IMR-90 (cell line): ENCODE measurements around the gene SOBP. TPM values are rescaled to one million over a fixed set of nuclear protein-coding genes. Genes with fewer than 3 reads are reported as not detected.

ENCODE experiments used
- ATAC-seq: fragments of 200-7000 bp; cut with Tn5 transposase; 2 replicates; pipeline ENCODE4 v1.9.1; 2020; ENCODE audit warnings: low read depth, mild to moderate bottlenecking, moderate library complexity
- BruUV-seq: library from RNA; stranded (reverse); fragments of 400-500 nt; replicated peaks from 2 replicates; lab custom pipeline; 2021; lab: Mats Ljungman, UMichigan
- CTCF ChIA-PET: fragments of 300-600 bp; formaldehyde crosslinking; extraction: SDS; loops from one replicate; lab custom pipeline; 2021; ENCODE audit warnings: antibody characterized with exemption; lab: Yijun Ruan, JAX
- POLR2A ChIA-PET: fragments of 300-600 bp; sonication (Branson Sonifier 250); formaldehyde crosslinking; loops from one replicate; lab custom pipeline; 2022; ENCODE audit warnings: antibody characterized with exemption; ENCODE audit not compliant: unreplicated experiment; lab: Charles Lee
- DNase-seq: peaks from one replicate; pipeline ENCODE4 v3.0.0; 2013
- H2AFZ ChIP-seq: replicated peaks from 2 replicates; pipeline ENCODE3; 2013; ENCODE audit warnings: low read length, mild to moderate bottlenecking; ENCODE audit not compliant: poor library complexity
- H2AK5ac ChIP-seq: 2 replicates; pipeline ENCODE4 v1.6.1; 2013; ENCODE audit warnings: low read depth, low read length, inconsistent platforms
- H2AK9ac ChIP-seq: replicated peaks from 2 replicates; pipeline ENCODE3; 2013; ENCODE audit warnings: mild to moderate bottlenecking, low read depth, low read length, moderate library complexity; ENCODE audit not compliant: poor library complexity
- H2BK120ac ChIP-seq: 2 replicates; pipeline ENCODE4 v1.6.1; 2013; ENCODE audit warnings: low read depth, low read length, inconsistent platforms
- H2BK15ac ChIP-seq: 3 replicates; pipeline ENCODE4 v1.6.1; 2013; ENCODE audit warnings: low read depth, low read length, inconsistent platforms
- H2BK20ac ChIP-seq: 2 replicates; pipeline ENCODE4 v1.6.1; 2013; ENCODE audit warnings: low read depth, mild to moderate bottlenecking, inconsistent platforms, low read length, moderate library complexity
- H2BK5ac ChIP-seq: 2 replicates; pipeline ENCODE4 v1.6.1; 2013; ENCODE audit warnings: mild to moderate bottlenecking, low read depth, low read length, inconsistent platforms; ENCODE audit not compliant: poor library complexity, severe bottlenecking
- H3K14ac ChIP-seq: replicated peaks from 2 replicates; pipeline ENCODE4 v1.6.1; 2013; ENCODE audit warnings: low read depth, low read length, inconsistent platforms
- H3K18ac ChIP-seq: 2 replicates; pipeline ENCODE4 v1.6.1; 2013; ENCODE audit warnings: low read depth, low read length, control low read depth
- H3K23ac ChIP-seq: 2 replicates; pipeline ENCODE4 v1.6.1; 2013; ENCODE audit warnings: low read depth, low read length, inconsistent platforms
- H3K27ac ChIP-seq: 2 replicates; pipeline ENCODE4 v1.5.1; 2013; ENCODE audit warnings: mild to moderate bottlenecking, control low read depth, low read length; ENCODE audit not compliant: insufficient read depth
- H3K27me3 ChIP-seq: 2 replicates; pipeline ENCODE4 v1.6.1; 2013; ENCODE audit warnings: low read length; ENCODE audit not compliant: control insufficient read depth, insufficient read depth
- H3K36me3 ChIP-seq: 2 replicates; pipeline ENCODE4 v1.6.1; 2013; ENCODE audit warnings: low read length, mixed read lengths; ENCODE audit not compliant: control insufficient read depth, insufficient read depth
- H3K4ac ChIP-seq: 2 replicates; pipeline ENCODE4 v1.6.1; 2013; ENCODE audit warnings: low read depth, low read length, inconsistent platforms
- H3K4me1 ChIP-seq: 2 replicates; pipeline ENCODE4 v1.6.1; 2013; ENCODE audit warnings: low read length, mixed read lengths; ENCODE audit not compliant: control insufficient read depth, insufficient read depth
- H3K4me2 ChIP-seq: 2 replicates; pipeline ENCODE4 v1.6.1; 2013; ENCODE audit warnings: low read depth, mild to moderate bottlenecking, control low read depth, low read length, moderate library complexity
- H3K4me3 ChIP-seq: 2 replicates; pipeline ENCODE4 v1.5.1; 2013; ENCODE audit warnings: low read depth, mild to moderate bottlenecking, control low read depth, low read length, moderate library complexity; ENCODE audit not compliant: insufficient read depth
- H3K56ac ChIP-seq: 2 replicates; pipeline ENCODE4 v1.6.1; 2013; ENCODE audit warnings: low read length, inconsistent platforms; ENCODE audit not compliant: insufficient read depth; ENCODE audit errors: extremely low read depth
- H3K79me1 ChIP-seq, 2 experiments: 2 replicates each; pipeline ENCODE4 v1.6.1; 2013; ENCODE audit warnings: low read length in 2 of 2, inconsistent platforms in 1 of 2, low read depth in 1 of 2
- H3K9ac ChIP-seq: 2 replicates; pipeline ENCODE4 v1.6.1; 2013; ENCODE audit warnings: low read depth, low read length, control low read depth
- H3K9me1 ChIP-seq: 2 replicates; pipeline ENCODE4 v1.6.1; 2013; ENCODE audit warnings: low read length, inconsistent platforms; ENCODE audit not compliant: insufficient read depth
- H3K9me3 ChIP-seq: 2 replicates; pipeline ENCODE4 v1.6.1; 2013; ENCODE audit warnings: low read length; ENCODE audit not compliant: control insufficient read depth, insufficient read depth
- H4K20me1 ChIP-seq: 2 replicates; pipeline ENCODE4 v1.6.1; 2013; ENCODE audit warnings: low read length, inconsistent platforms; ENCODE audit not compliant: insufficient read depth
- H4K5ac ChIP-seq: 2 replicates; pipeline ENCODE4 v1.6.1; 2013; ENCODE audit warnings: mild to moderate bottlenecking, low read depth, low read length, control low read depth
- H4K8ac ChIP-seq, 2 experiments: 2 replicates each; pipeline ENCODE4 v1.6.1; 2013; ENCODE audit warnings: low read depth in 2 of 2, low read length in 2 of 2, control low read depth in 1 of 2, inconsistent platforms in 1 of 2
- H4K91ac ChIP-seq: 2 replicates; pipeline ENCODE4 v1.6.1; 2013; ENCODE audit warnings: low read depth, low read length, inconsistent platforms; ENCODE audit not compliant: insufficient read depth
- BHLHE40 ChIP-seq: fragments of 150-350 bp; IDR thresholded peaks from 2 replicates; pipeline ENCODE4 v1.6.1; 2016; ENCODE audit warnings: mild to moderate bottlenecking, low read depth, low read length
- CEBPB ChIP-seq: IDR thresholded peaks from 2 replicates; pipeline ENCODE4 v1.6.1; 2012; ENCODE audit warnings: low read depth, low read length, improper control_type of control experiment
- CHD1 ChIP-seq: IDR thresholded peaks from 2 replicates; pipeline ENCODE4 v1.6.1; 2012; ENCODE audit warnings: low read depth, low read length, improper control_type of control experiment
- CTCF ChIP-seq: conservative IDR thresholded peaks from 2 replicates; pipeline ENCODE4 v1.5.1; 2012; ENCODE audit warnings: mild to moderate bottlenecking, low read depth, low read length, improper control_type of control experiment
- ELK1 ChIP-seq: fragments of 150-350 bp; IDR thresholded peaks from 2 replicates; pipeline ENCODE4 v1.6.1; 2016; ENCODE audit warnings: low read depth, mild to moderate bottlenecking, low read length, moderate library complexity, borderline replicate concordance
- FOS ChIP-seq: fragments of 150-350 bp; IDR thresholded peaks from 2 replicates; pipeline ENCODE4 v1.6.1; 2016; ENCODE audit warnings: low read depth, low read length
- MAFK ChIP-seq: IDR thresholded peaks from 2 replicates; pipeline ENCODE4 v1.6.1; 2012; ENCODE audit warnings: low read depth, low read length, improper control_type of control experiment
- MAZ ChIP-seq: IDR thresholded peaks from 2 replicates; pipeline ENCODE4 v1.6.1; 2012; ENCODE audit warnings: low read depth, mild to moderate bottlenecking, low read length, improper control_type of control experiment, moderate library complexity, borderline replicate concordance
- MXI1 ChIP-seq: IDR thresholded peaks from 2 replicates; pipeline ENCODE4 v1.6.1; 2012; ENCODE audit warnings: low read depth, mild to moderate bottlenecking, low read length, moderate library complexity, borderline replicate concordance
- NFE2L2 ChIP-seq: fragments of 150-350 bp; IDR thresholded peaks from 2 replicates; pipeline ENCODE4 v1.6.1; 2016; ENCODE audit warnings: low read depth, mild to moderate bottlenecking, low read length
- POLR2A ChIP-seq: IDR thresholded peaks from 2 replicates; pipeline ENCODE4 v1.6.1; 2012; ENCODE audit warnings: mild to moderate bottlenecking, low read depth, low read length
- RAD21 ChIP-seq: IDR thresholded peaks from 2 replicates; pipeline ENCODE4 v1.6.1; 2012; ENCODE audit warnings: low read length, improper control_type of control experiment
- RCOR1 ChIP-seq: IDR thresholded peaks from 2 replicates; pipeline ENCODE4 v1.6.1; 2012; ENCODE audit warnings: mild to moderate bottlenecking, low read length, improper control_type of control experiment; ENCODE audit not compliant: insufficient replicate concordance
- RFX5 ChIP-seq: IDR thresholded peaks from 2 replicates; pipeline ENCODE4 v1.8.0; 2012; ENCODE audit warnings: low read depth, mild to moderate bottlenecking, low read length, moderate library complexity
- SMC3 ChIP-seq: fragments of 150-350 bp; IDR thresholded peaks from 2 replicates; pipeline ENCODE4 v1.6.1; 2016; ENCODE audit warnings: low read depth, mild to moderate bottlenecking, antibody characterized with exemption, low read length, moderate library complexity
- USF2 ChIP-seq: fragments of 150-350 bp; IDR thresholded peaks from 2 replicates; pipeline ENCODE4 v1.6.1; 2017; ENCODE audit warnings: mild to moderate bottlenecking, antibody characterized with exemption, low read length, low read depth
- WGBS, 2 experiments: methylation state at CpG; one replicate each; pipeline versions ENCODE4 v1.1.5 to v1.1.7; 2013; ENCODE audit warnings: missing lambda C conversion rate in 2 of 2; ENCODE audit not compliant: insufficient read length in 1 of 2; ENCODE audit errors: extremely low coverage in 2 of 2; 5-methylcytosine and 5-hydroxymethylcytosine counted together
- dilution Hi-C: fragments of 300-500 bp; cut with HindIII; formaldehyde crosslinking; loops from one replicate; pipeline ENCODE4 v1.14.3; 2018; ENCODE audit warnings: low sequenced_read_pairs; ENCODE audit not compliant: unreplicated experiment
- in situ Hi-C: fragments of 300-500 bp; cut with MboI; formaldehyde crosslinking; loops from 3 replicates; pipeline ENCODE4 v1.14.3; 2019; ENCODE audit warnings: low sequenced_read_pairs, inconsistent platforms, mixed read lengths
- intact Hi-C: fragments of 100-400 bp; cut with micrococcal nuclease; formaldehyde crosslinking; loops from 2 replicates; pipeline ENCODE4 v1.10.0; 2022
- polyA plus RNA-seq, 3 experiments: library from polyadenylated mRNA; depleted of rRNA; stranded (reverse); fragments of >200 nt; gene quantifications; 2 replicates each; pipeline ENCODE4 v1.2.3, GENCODE V29; 2012; ENCODE audit warnings: low replicate concordance in 1 of 3
- total RNA-seq: library from RNA; depleted of rRNA; stranded (reverse); fragments of >200 nt; gene quantifications from 2 replicates; pipeline ENCODE4 v1.2.3, GENCODE V29; 2012

SOBP gene
- total and polyA plus RNA-seq, 2 of the 4 experiments (the other 2 are of a cell fraction) = 0.60 to 0.72 TPM

GRCh38 chr6:107668743-107669474 lies 179.0 kb downstream of the SOBP start:
- Histone ChIP-seq H3K36me3 (no peaks in the 10 kb centered on the region), H3K56ac (no peak overlapping the region), H3K27me3 (no peaks in the 10 kb centered on the region), H3K9me1 (peaks cover 14% of the 10 kb centered on the region), H4K5ac (no peak overlapping the region), H3K79me1 (no peaks in the 10 kb centered on the region), H3K4me1 (peaks cover 24% of the 10 kb centered on the region), H3K18ac (no peak overlapping the region; the same call in 1 of the 2 replicates), H2AFZ (no peak overlapping the region), H3K4me2 (no peak overlapping the region), H3K4me3 (no peak overlapping the region), H3K4ac (no peak overlapping the region), H2BK15ac (no peak overlapping the region), H4K91ac (no peak overlapping the region), H2AK9ac (no peak overlapping the region), H2BK20ac (no peak overlapping the region), H3K9me3 (no peaks in the 10 kb centered on the region), H2AK5ac (no peak overlapping the region), H3K27ac (no peak overlapping the region), H2BK5ac (no peak overlapping the region), H3K23ac (no peak overlapping the region), H4K8ac (no peak overlapping the region), H3K14ac (no peak overlapping the region), H4K20me1 (no peaks in the 10 kb centered on the region), H3K9ac (no peak overlapping the region), H2BK120ac (no peak overlapping the region)
- in situ Hi-C loops (no loop called here), intact Hi-C loops (no loop called here), dilution Hi-C loops (no loop called here)
- DNase-seq = no peak
- BruUV-seq = no TSS peak
- 90% methylated on average over 2 of the region's 23 CpGs; no CpG with 5 or more reads in 1 of the 2 experiments for WGBS, 2 experiments
- ChIA-PET CTCF (no interaction called here), POLR2A (no interaction called here)
- TF ChIP-seq MAZ (no peak), CEBPB (no peak), RCOR1 (no peak), SMC3 (no peak), FOS (no peak), RAD21 (no peak), POLR2A (no peak), MXI1 (no peak), NFE2L2 (no peak), ELK1 (no peak), RFX5 (no peak), USF2 (no peak), CTCF (no peak), CHD1 (no peak), BHLHE40 (no peak), MAFK (no peak)
- no peak for ATAC-seq
